H9 (cell line): ENCODE data around the gene ATG12. TPM values are rescaled to one million over a fixed set of nuclear protein-coding genes. Genes with fewer than 3 reads are reported as not detected.

ENCODE experiments used
- DNase-seq: peaks from one replicate; pipeline ENCODE4 v3.0.0-alpha.2; 2017
- H2AFZ ChIP-seq: one replicate; pipeline ENCODE4 v1.6.1; 2013; ENCODE audit warnings: mild to moderate bottlenecking, low read length, control low read depth, moderate library complexity
- H2AK5ac ChIP-seq: 2 replicates; pipeline ENCODE4 v1.6.1; 2013; ENCODE audit warnings: low read length, control low read depth, mixed read lengths; ENCODE audit not compliant: insufficient read length
- H2BK120ac ChIP-seq: one replicate; pipeline ENCODE4 v1.6.1; 2013; ENCODE audit warnings: low read depth, mild to moderate bottlenecking, low read length, control low read depth, inconsistent platforms; ENCODE audit not compliant: poor library complexity, severe bottlenecking
- H2BK12ac ChIP-seq: 2 replicates; pipeline ENCODE4 v1.6.1; 2013; ENCODE audit warnings: low read length, control low read depth, mixed read lengths, low read depth; ENCODE audit not compliant: insufficient read length
- H2BK15ac ChIP-seq: 2 replicates; pipeline ENCODE4 v1.6.1; 2013; ENCODE audit warnings: low read depth, low read length, control low read depth
- H2BK20ac ChIP-seq: one replicate; pipeline ENCODE4 v1.6.1; 2013; ENCODE audit warnings: low read depth, mild to moderate bottlenecking, low read length, control low read depth, inconsistent platforms; ENCODE audit not compliant: poor library complexity, severe bottlenecking
- H2BK5ac ChIP-seq: 2 replicates; pipeline ENCODE4 v1.6.1; 2013; ENCODE audit warnings: low read length, control low read depth, mixed read lengths; ENCODE audit not compliant: insufficient read length
- H3K14ac ChIP-seq: 2 replicates; pipeline ENCODE4 v1.6.1; 2013; ENCODE audit warnings: low read length, control low read depth; ENCODE audit not compliant: insufficient read depth
- H3K18ac ChIP-seq: 2 replicates; pipeline ENCODE4 v1.6.1; 2013; ENCODE audit warnings: low read depth, mild to moderate bottlenecking, mixed read lengths, low read length, control low read depth; ENCODE audit not compliant: insufficient read length
- H3K23ac ChIP-seq: 2 replicates; pipeline ENCODE4 v1.6.1; 2013; ENCODE audit warnings: low read length, control low read depth, mixed read lengths, low read depth; ENCODE audit not compliant: insufficient read length
- H3K23me2 ChIP-seq: 2 replicates; pipeline ENCODE4 v1.6.1; 2013; ENCODE audit warnings: low read depth, mild to moderate bottlenecking, mixed read lengths, low read length, control low read depth; ENCODE audit not compliant: insufficient read length, poor library complexity, severe bottlenecking
- H3K27ac ChIP-seq: 2 replicates; pipeline ENCODE4 v1.5.1; 2013; ENCODE audit warnings: low read length, control low read depth, mixed read lengths, low read depth; ENCODE audit not compliant: insufficient read length
- H3K27me3 ChIP-seq: 2 replicates; pipeline ENCODE4 v1.6.1; 2013; ENCODE audit warnings: low read length, control low read depth, inconsistent platforms; ENCODE audit not compliant: insufficient read depth
- H3K4ac ChIP-seq: 2 replicates; pipeline ENCODE4 v1.6.1; 2013; ENCODE audit warnings: low read depth, mild to moderate bottlenecking, control low read depth, inconsistent platforms, low read length, moderate library complexity
- H3K4me1 ChIP-seq: 2 replicates; pipeline ENCODE4 v1.6.1; 2013; ENCODE audit warnings: low read length, control low read depth, inconsistent platforms; ENCODE audit not compliant: insufficient read depth
- H3K4me2 ChIP-seq: 2 replicates; pipeline ENCODE4 v1.6.1; 2013; ENCODE audit warnings: low read length, control low read depth, mixed read lengths; ENCODE audit not compliant: insufficient read length, insufficient read depth
- H3K56ac ChIP-seq: 2 replicates; pipeline ENCODE4 v1.6.1; 2013; ENCODE audit warnings: low read depth, mild to moderate bottlenecking, mixed read lengths, low read length, control low read depth; ENCODE audit not compliant: insufficient read length
- H3K79me1 ChIP-seq: 2 replicates; pipeline ENCODE4 v1.6.1; 2013; ENCODE audit warnings: low read depth, mild to moderate bottlenecking, moderate library complexity, low read length, control low read depth, inconsistent platforms; ENCODE audit not compliant: insufficient read depth, poor library complexity, severe bottlenecking
- H3K79me2 ChIP-seq: 2 replicates; pipeline ENCODE4 v1.6.1; 2013; ENCODE audit warnings: low read length, control low read depth, inconsistent platforms; ENCODE audit not compliant: insufficient read depth
- H3K9ac ChIP-seq: 2 replicates; pipeline ENCODE4 v1.6.1; 2013; ENCODE audit warnings: low read length, control low read depth, mixed read lengths; ENCODE audit not compliant: insufficient read length; ENCODE audit errors: extremely low read depth
- H3K9me3 ChIP-seq: one replicate; pipeline ENCODE4 v1.6.1; 2013; ENCODE audit warnings: low read depth, low read length, inconsistent platforms; ENCODE audit not compliant: control insufficient read depth
- H3T11ph ChIP-seq: one replicate; pipeline ENCODE4 v1.6.1; 2013; ENCODE audit warnings: mild to moderate bottlenecking, low read length, control low read depth, inconsistent platforms
- H4K20me1 ChIP-seq: one replicate; pipeline ENCODE4 v1.6.1; 2013; ENCODE audit not compliant: control insufficient read depth, insufficient read length, insufficient read depth
- H4K5ac ChIP-seq: 2 replicates; pipeline ENCODE4 v1.6.1; 2013; ENCODE audit warnings: low read depth, mild to moderate bottlenecking, mixed read lengths, low read length, control low read depth; ENCODE audit not compliant: insufficient read length
- H4K8ac ChIP-seq: replicated peaks from 2 replicates; pipeline ENCODE4 v1.6.1; 2013; ENCODE audit warnings: low read length, control low read depth, mixed read lengths, low read depth; ENCODE audit not compliant: insufficient read length
- H4K91ac ChIP-seq: 2 replicates; pipeline ENCODE4 v1.6.1; 2013; ENCODE audit warnings: low read depth, mild to moderate bottlenecking, moderate library complexity, mixed read lengths, low read length, control low read depth; ENCODE audit not compliant: insufficient read length
- H3K27ac Mint-ChIP-seq, 3 experiments: 2 replicates in 2 of 3; 3 replicates in 1 of 3; pipeline ENCODE4 v1.8.0; 2020 to 2021; ENCODE audit warnings: mixed read lengths in 3 of 3, mild to moderate bottlenecking in 1 of 3, moderate library complexity in 1 of 3
- H3K27me3 Mint-ChIP-seq: 2 replicates; pipeline ENCODE4 v1.8.0; 2021; ENCODE audit warnings: low read depth, mild to moderate bottlenecking, moderate library complexity, mixed read lengths
- H3K36me3 Mint-ChIP-seq, 3 experiments: 2 replicates in 2 of 3; 3 replicates in 1 of 3; pipeline ENCODE4 v1.8.0; 2020 to 2021; ENCODE audit warnings: low read depth in 3 of 3, mixed read lengths in 3 of 3; ENCODE audit not compliant: insufficient read depth in 1 of 3
- H3K4me1 Mint-ChIP-seq, 2 experiments: 2 replicates each; pipeline ENCODE4 v1.8.0; 2020; ENCODE audit warnings: mixed read lengths in 2 of 2
- H3K4me3 Mint-ChIP-seq, 2 experiments: 2 replicates in 1 of 2; 3 replicates in 1 of 2; pipeline ENCODE4 v1.8.0; 2020 to 2021; ENCODE audit warnings: mild to moderate bottlenecking in 2 of 2, mixed read lengths in 2 of 2, moderate library complexity in 1 of 2
- H3K9me3 Mint-ChIP-seq, 2 experiments: 2 replicates in 1 of 2; 3 replicates in 1 of 2; pipeline ENCODE4 v1.8.0; 2020; ENCODE audit warnings: mild to moderate bottlenecking in 2 of 2, mixed read lengths in 2 of 2, moderate library complexity in 1 of 2
- WGBS: extraction: QIAGEN DNeasy Blood & Tissue Kit; methylation state at CpG from one replicate; pipeline ENCODE4 v1.1.7; 2013; ENCODE audit warnings: missing lambda C conversion rate, low lambda C conversion rate, mixed read lengths; ENCODE audit not compliant: insufficient read length; ENCODE audit errors: extremely low coverage; 5-methylcytosine and 5-hydroxymethylcytosine counted together
- total RNA-seq: library from RNA; stranded (reverse); gene quantifications from 2 replicates; pipeline ENCODE4 v1.2.1, GENCODE V29; 2021
- TF ChIP-seq, protein P1 (sequence below): fragments of 200-600 bp; sonication (generic); conservative IDR thresholded peaks from 3 replicates; pipeline ENCODE4 v1.8.0; 2021; ENCODE audit warnings: antibody characterized with exemption, mild to moderate bottlenecking

The ATG12 gene
- total RNA-seq, 1 experiment from 2014 or later: 52.9 TPM

DNA sequence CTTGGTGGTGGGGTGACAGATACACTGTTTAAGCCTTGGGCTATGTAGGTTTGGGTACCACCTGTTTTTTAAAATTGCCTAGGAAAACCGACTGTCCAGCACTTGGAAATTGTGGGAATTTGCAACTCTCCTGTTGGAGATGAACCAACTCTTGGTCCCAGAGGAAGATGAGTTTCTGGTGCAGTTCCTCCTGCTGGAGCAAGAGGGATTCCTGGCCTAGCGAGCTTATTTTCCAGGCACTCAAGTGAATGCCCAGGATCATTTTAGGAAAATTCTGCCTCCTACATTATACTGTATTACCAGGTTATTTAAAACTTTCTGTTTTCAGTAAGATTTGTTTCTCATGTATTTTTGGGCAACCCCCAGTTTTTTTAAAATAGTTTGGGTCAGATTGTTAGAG is 34.1 kb upstream of the ATG12 start:
- Mint-ChIP-seq H3K4me3 (no peak overlapping the region), H3K9me3 (no peaks in the 10 kb centered on the region; a peak in 1 of 5 replicates), H3K36me3 (peaks cover 15 to 16% (median 16%) of the 10 kb centered on the region in 3 experiments; a peak in 6 of 7 replicates), H3K27me3 (no peaks in the 10 kb centered on the region), H3K27ac (no peak overlapping the region), H3K4me1 (peaks cover 0 to 8% of the 10 kb centered on the region in 2 experiments)
- Histone ChIP-seq H4K8ac (no peak overlapping the region), H2BK15ac (no peak overlapping the region), H3K23ac (no peak overlapping the region), H3K27me3 (no peaks in the 10 kb centered on the region), H3K14ac (no peak overlapping the region), H3K79me2 (no peaks in the 10 kb centered on the region), H3K79me1 (no peaks in the 10 kb centered on the region), H2BK5ac (no peak overlapping the region), H3K23me2 (no peaks in the 10 kb centered on the region), H3K9ac (no peak overlapping the region), H3K4me2 (no peak overlapping the region), H3K18ac (no peak overlapping the region), H4K91ac (no peak overlapping the region), H3K56ac (no peak overlapping the region), H4K20me1 (no peaks in the 10 kb centered on the region), H3K4ac (no peak overlapping the region), H3K9me3 (no peaks in the 10 kb centered on the region), H2BK120ac (no peak overlapping the region), H3T11ph (no peak overlapping the region), H3K27ac (no peak overlapping the region), H2BK20ac (no peak overlapping the region), H3K4me1 (no peaks in the 10 kb centered on the region), H2BK12ac (no peak overlapping the region), H2AK5ac (no peak overlapping the region), H4K5ac (no peak overlapping the region), H2AFZ (no peak overlapping the region)
- no peak for DNase-seq
- TF ChIP-seq, protein P1, sequence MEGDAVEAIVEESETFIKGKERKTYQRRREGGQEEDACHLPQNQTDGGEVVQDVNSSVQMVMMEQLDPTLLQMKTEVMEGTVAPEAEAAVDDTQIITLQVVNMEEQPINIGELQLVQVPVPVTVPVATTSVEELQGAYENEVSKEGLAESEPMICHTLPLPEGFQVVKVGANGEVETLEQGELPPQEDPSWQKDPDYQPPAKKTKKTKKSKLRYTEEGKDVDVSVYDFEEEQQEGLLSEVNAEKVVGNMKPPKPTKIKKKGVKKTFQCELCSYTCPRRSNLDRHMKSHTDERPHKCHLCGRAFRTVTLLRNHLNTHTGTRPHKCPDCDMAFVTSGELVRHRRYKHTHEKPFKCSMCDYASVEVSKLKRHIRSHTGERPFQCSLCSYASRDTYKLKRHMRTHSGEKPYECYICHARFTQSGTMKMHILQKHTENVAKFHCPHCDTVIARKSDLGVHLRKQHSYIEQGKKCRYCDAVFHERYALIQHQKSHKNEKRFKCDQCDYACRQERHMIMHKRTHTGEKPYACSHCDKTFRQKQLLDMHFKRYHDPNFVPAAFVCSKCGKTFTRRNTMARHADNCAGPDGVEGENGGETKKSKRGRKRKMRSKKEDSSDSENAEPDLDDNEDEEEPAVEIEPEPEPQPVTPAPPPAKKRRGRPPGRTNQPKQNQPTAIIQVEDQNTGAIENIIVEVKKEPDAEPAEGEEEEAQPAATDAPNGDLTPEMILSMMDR: peak; percentile 50
- WGBS: no CpG with 5 or more reads among the region's 2 CpGs
